Neural cell (in vitro differentiated cells): ENCODE data around the gene NLRC5. TPM values are rescaled to one million over a fixed set of nuclear protein-coding genes. Genes with fewer than 3 reads are reported as not detected.

Experiments
- H2AFZ ChIP-seq: fragments of 200-600, 300-800 bp; sonication (generic), shearing (Covaris generic); 2 replicates; pipeline ENCODE4 v1.6.0; 2014; ENCODE audit warnings: low read depth, mild to moderate bottlenecking, antibody characterized with exemption, low read length, moderate library complexity
- H3F3A ChIP-seq: fragments of 200-600 bp; shearing (Covaris generic); 2 replicates; pipeline ENCODE4 v1.6.1; 2016; ENCODE audit warnings: mild to moderate bottlenecking, moderate library complexity, mixed read lengths, antibody characterized with exemption, low read length; ENCODE audit not compliant: insufficient read depth, poor library complexity, severe bottlenecking
- H3K27ac ChIP-seq: fragments of 200-600, 300-800 bp; sonication (generic), shearing (Covaris generic); 2 replicates; pipeline ENCODE4 v1.5.1; 2014; ENCODE audit warnings: mild to moderate bottlenecking, low read length, moderate library complexity
- H3K27me3 ChIP-seq: fragments of 300-800, 200-600 bp; sonication (generic), shearing (Covaris generic); 2 replicates; pipeline ENCODE4 v1.6.0; 2014; ENCODE audit warnings: mild to moderate bottlenecking, low read depth, low read length, moderate library complexity; ENCODE audit not compliant: insufficient read depth
- H3K36me3 ChIP-seq: fragments of 300-800, 200-600 bp; sonication (generic), shearing (Covaris generic); 2 replicates; pipeline ENCODE4 v1.5.1; 2014; ENCODE audit warnings: mild to moderate bottlenecking, antibody characterized with exemption, low read length, moderate library complexity; ENCODE audit not compliant: insufficient read depth
- H3K4me2 ChIP-seq: fragments of 300-800, 200-600 bp; sonication (generic), shearing (Covaris generic); 2 replicates; pipeline ENCODE4 v1.6.0; 2014; ENCODE audit warnings: mild to moderate bottlenecking, low read length
- H3K4me3 ChIP-seq: fragments of 300-800, 200-600 bp; sonication (generic), shearing (Covaris generic); 2 replicates; pipeline ENCODE4 v1.5.1; 2014; ENCODE audit warnings: mild to moderate bottlenecking, low read length, moderate library complexity
- H3K79me2 ChIP-seq: fragments of 200-600 bp; shearing (Covaris generic); replicated peaks from 2 replicates; pipeline ENCODE4 v1.6.0; 2014; ENCODE audit warnings: mild to moderate bottlenecking, low read length, moderate library complexity; ENCODE audit not compliant: insufficient read depth
- H3K9ac ChIP-seq: fragments of 300-800, 200-600 bp; sonication (generic), shearing (Covaris generic); 2 replicates; pipeline ENCODE4 v1.6.1; 2016; ENCODE audit warnings: mild to moderate bottlenecking, low read length, mixed read lengths
- H3K9me2 ChIP-seq: fragments of 200-600 bp; shearing (Covaris generic); 2 replicates; pipeline ENCODE4 v1.6.1; 2016; ENCODE audit warnings: mild to moderate bottlenecking, low read length, mixed read lengths; ENCODE audit not compliant: insufficient read depth
- H3K9me3 ChIP-seq: fragments of 200-600, 300-800 bp; sonication (generic), shearing (Covaris generic); 2 replicates; pipeline ENCODE4 v1.6.1; 2016; ENCODE audit warnings: mild to moderate bottlenecking, mixed run types, low read length, moderate library complexity, mixed read lengths
- H4K20me1 ChIP-seq: fragments of 200-600 bp; shearing (Covaris generic); 2 replicates; pipeline ENCODE4 v1.6.1; 2016; ENCODE audit warnings: mild to moderate bottlenecking, mixed run types; ENCODE audit not compliant: insufficient read depth
- CTCF ChIP-seq: fragments of 450-650 bp; IDR thresholded peaks from 2 replicates; pipeline ENCODE4 v1.5.1; 2014; ENCODE audit warnings: antibody characterized with exemption, mild to moderate bottlenecking, moderate library complexity; ENCODE audit not compliant: poor library complexity, severe bottlenecking
- EP300 ChIP-seq: fragments of 450-650 bp; conservative IDR thresholded peaks from 2 replicates; pipeline ENCODE4 v1.6.1; 2014; ENCODE audit warnings: antibody characterized with exemption, mild to moderate bottlenecking, moderate library complexity; ENCODE audit not compliant: poor library complexity, severe bottlenecking
- EZH2 ChIP-seq: fragments of 200-600, 300-800 bp; shearing (Covaris generic), sonication (generic); IDR thresholded peaks from 2 replicates; pipeline ENCODE4 v1.6.1; 2014; ENCODE audit warnings: antibody characterized with exemption, low read length, borderline replicate concordance, mild to moderate bottlenecking; ENCODE audit not compliant: insufficient read depth, poor library complexity, severe bottlenecking
- MXI1 ChIP-seq: fragments of 450-650 bp; conservative IDR thresholded peaks from 2 replicates; pipeline ENCODE4 v1.6.1; 2014; ENCODE audit warnings: antibody characterized with exemption, mild to moderate bottlenecking; ENCODE audit not compliant: poor library complexity, severe bottlenecking
- POLR2AphosphoS5 ChIP-seq: IDR thresholded peaks from 2 replicates; pipeline ENCODE4 v1.6.1; 2012
- RAD21 ChIP-seq: fragments of 450-650 bp; conservative IDR thresholded peaks from 2 replicates; pipeline ENCODE4 v1.6.1; 2014; ENCODE audit warnings: antibody characterized with exemption, mild to moderate bottlenecking, moderate library complexity
- SMC3 ChIP-seq: fragments of 450-650 bp; conservative IDR thresholded peaks from 2 replicates; pipeline ENCODE4 v1.6.1; 2014; ENCODE audit warnings: antibody characterized with exemption, mild to moderate bottlenecking, moderate library complexity; ENCODE audit not compliant: poor library complexity
- TAF1 ChIP-seq: IDR thresholded peaks from 2 replicates; pipeline ENCODE4 v1.6.1; 2012; ENCODE audit warnings: low read depth
- polyA plus RNA-seq: library from polyadenylated mRNA; depleted of rRNA; stranded (reverse); fragments of >200 nt; gene quantifications from 2 replicates; pipeline ENCODE4 v1.2.3, GENCODE V29; 2014
- TF ChIP-seq, protein P1 (sequence below): IDR thresholded peaks from 2 replicates; pipeline ENCODE4 v1.6.1; 2012; ENCODE audit warnings: borderline replicate concordance

Gene NLRC5
- polyA plus RNA-seq, 1 donor from 2014 or later, result not detected

GRCh38 chr16:57048095-57048494, 58.7 kb downstream of the NLRC5 start:
- Histone ChIP-seq H3K9ac (no peak overlapping the region), H2AFZ (no peak overlapping the region), H3K79me2 (no peaks in the 10 kb centered on the region), H3K9me3 (no peaks in the 10 kb centered on the region), H3K27ac (no peak overlapping the region), H3K36me3 (no peaks in the 10 kb centered on the region), H3K4me2 (no peak overlapping the region), H3F3A (no peaks in the 10 kb centered on the region), H4K20me1 (no peaks in the 10 kb centered on the region), H3K4me3 (no peak overlapping the region), H3K27me3 (no peaks in the 10 kb centered on the region), H3K9me2 (no peaks in the 10 kb centered on the region)
- TF ChIP-seq EP300, result no peak
- TF ChIP-seq TAF1, result no peak
- TF ChIP-seq MXI1, result no peak
- no peak for TF ChIP-seq POLR2AphosphoS5
- TF ChIP-seq EZH2, result no peak
- TF ChIP-seq, protein P1, sequence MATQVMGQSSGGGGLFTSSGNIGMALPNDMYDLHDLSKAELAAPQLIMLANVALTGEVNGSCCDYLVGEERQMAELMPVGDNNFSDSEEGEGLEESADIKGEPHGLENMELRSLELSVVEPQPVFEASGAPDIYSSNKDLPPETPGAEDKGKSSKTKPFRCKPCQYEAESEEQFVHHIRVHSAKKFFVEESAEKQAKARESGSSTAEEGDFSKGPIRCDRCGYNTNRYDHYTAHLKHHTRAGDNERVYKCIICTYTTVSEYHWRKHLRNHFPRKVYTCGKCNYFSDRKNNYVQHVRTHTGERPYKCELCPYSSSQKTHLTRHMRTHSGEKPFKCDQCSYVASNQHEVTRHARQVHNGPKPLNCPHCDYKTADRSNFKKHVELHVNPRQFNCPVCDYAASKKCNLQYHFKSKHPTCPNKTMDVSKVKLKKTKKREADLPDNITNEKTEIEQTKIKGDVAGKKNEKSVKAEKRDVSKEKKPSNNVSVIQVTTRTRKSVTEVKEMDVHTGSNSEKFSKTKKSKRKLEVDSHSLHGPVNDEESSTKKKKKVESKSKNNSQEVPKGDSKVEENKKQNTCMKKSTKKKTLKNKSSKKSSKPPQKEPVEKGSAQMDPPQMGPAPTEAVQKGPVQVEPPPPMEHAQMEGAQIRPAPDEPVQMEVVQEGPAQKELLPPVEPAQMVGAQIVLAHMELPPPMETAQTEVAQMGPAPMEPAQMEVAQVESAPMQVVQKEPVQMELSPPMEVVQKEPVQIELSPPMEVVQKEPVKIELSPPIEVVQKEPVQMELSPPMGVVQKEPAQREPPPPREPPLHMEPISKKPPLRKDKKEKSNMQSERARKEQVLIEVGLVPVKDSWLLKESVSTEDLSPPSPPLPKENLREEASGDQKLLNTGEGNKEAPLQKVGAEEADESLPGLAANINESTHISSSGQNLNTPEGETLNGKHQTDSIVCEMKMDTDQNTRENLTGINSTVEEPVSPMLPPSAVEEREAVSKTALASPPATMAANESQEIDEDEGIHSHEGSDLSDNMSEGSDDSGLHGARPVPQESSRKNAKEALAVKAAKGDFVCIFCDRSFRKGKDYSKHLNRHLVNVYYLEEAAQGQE, result no peak
- no peak for TF ChIP-seq CTCF
- TF ChIP-seq RAD21, result no peak
- TF ChIP-seq SMC3, result no peak

DNA sequence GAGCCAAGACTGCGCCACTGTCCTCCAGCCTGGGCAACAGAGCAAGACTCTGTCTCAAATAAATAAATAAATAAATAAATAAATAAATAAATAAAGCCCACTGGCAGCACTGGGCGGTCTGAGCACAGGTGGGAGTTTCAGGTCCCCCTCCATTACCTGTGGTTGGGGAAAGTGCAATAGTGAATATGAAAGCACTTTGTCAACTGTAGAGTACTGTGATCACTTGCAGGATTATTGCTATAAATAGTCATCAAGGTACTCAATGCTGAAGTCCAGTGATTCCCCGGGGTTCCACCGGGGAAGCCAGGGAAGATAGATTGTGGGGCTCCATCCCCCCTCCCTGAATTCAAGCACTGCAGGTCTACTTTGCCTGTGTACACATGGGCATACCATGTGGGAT, 60.3 kb downstream of the NLRC5 start:
- Histone ChIP-seq H3K4me3 (no peak overlapping the region), H3K9me2 (no peaks in the 10 kb centered on the region), H3K27me3 (no peaks in the 10 kb centered on the region), H3K27ac (no peak overlapping the region), H2AFZ (no peak overlapping the region), H3K79me2 (no peaks in the 10 kb centered on the region), H3K4me2 (no peak overlapping the region), H4K20me1 (no peaks in the 10 kb centered on the region), H3K9ac (no peak overlapping the region), H3K9me3 (no peaks in the 10 kb centered on the region), H3K36me3 (no peaks in the 10 kb centered on the region), H3F3A (no peaks in the 10 kb centered on the region)
- TF ChIP-seq TAF1 (no peak), POLR2AphosphoS5 (no peak), SMC3 (no peak), EP300 (no peak), RAD21 (no peak), EZH2 (no peak), MXI1 (no peak), CTCF (no peak)
- TF ChIP-seq, protein P1, result no peak
